ENCODE measurements around the gene SARDH. TPM values are rescaled to one million over a fixed set of nuclear protein-coding genes. Genes with fewer than 3 reads are reported as not detected.
A peak's percentile ranks its signal among the peaks of the same experiment; 100 is the strongest.

Gene SARDH
- total RNA-seq, 5 donors from 2014 or later (not counting 1 experiment from before 2014, with no cell fraction given), result 8.8 to 34.4 (median 23.8) TPM

DNA sequence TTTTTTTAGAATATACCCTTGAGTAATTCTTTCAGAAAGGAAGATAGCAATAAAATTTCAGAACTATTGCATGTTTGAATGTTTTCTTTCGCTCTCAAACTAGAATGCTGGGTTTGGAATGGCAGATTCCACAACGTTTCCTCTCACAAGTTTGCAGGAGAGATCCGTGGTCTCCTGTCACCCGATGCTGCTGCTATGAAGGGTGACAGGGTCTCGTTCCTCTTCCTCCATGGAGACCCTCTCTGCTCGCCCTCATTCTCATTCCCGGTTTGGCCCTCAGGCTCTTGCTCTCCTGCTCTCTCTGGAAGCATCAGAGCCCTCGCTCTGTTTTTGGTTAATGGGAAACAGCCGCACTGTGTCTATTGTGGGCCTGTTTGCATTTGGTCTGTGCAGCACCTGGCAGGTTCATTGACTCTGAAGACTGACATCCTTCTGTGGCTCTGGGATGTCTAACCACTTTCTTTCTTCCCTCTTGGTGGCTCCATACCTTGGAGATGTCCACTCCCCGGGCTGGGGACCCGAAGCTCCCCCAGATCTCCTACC lies 116.4 kb downstream of the SARDH start:
- H3K4me1 ChIP-seq (ENCODE audit: control insufficient read depth in 1 of 2, extremely low read depth in 1 of 2, insufficient read depth in 2 of 2, low read length in 2 of 2), result peaks cover 36 to 37% of the 10 kb centered on the region in 2 experiments
- H3K36me3 ChIP-seq (ENCODE audit: control insufficient read depth in 2 of 2, extremely low read depth in 1 of 2, insufficient read depth in 1 of 2, low read length in 1 of 2), result no peaks in the 10 kb centered on the region
- CTCF ChIA-PET, result no interaction called here
- peaks cover 0 to 13% of the 10 kb centered on the region in 2 experiments for H3K27me3 ChIP-seq (replicated peaks in 1 of 2; ENCODE audit: control insufficient read depth in 2 of 2, extremely low read depth in 1 of 2, insufficient read depth in 2 of 2, low read length in 1 of 2)
- Mint-ChIP-seq H3K27ac (peak overlapping the region in 1 of 2 donors; percentile 71), H3K36me3 (no peaks in the 10 kb centered on the region), H3K4me1 (peaks cover 39 to 53% (median 43%) of the 10 kb centered on the region in 3 donors), H3K4me3 (peak overlapping the region in 1 of 3 donors; percentile 30), H3K27me3 (peaks cover 3 to 4% of the 10 kb centered on the region in 2 donors), H3K9me3 (peaks cover 10 to 14% (median 10%) of the 10 kb centered on the region in 3 donors)
- POLR2A ChIA-PET, result no interaction called here
- ATAC-seq (replicated peaks in 1 of 4) (no peak), DNase-seq (no peak)
- H3K4me3 ChIP-seq (ENCODE audit: control insufficient read depth in 1 of 2, extremely low read depth in 1 of 2, low read length in 1 of 2), result no peak overlapping the region
- no peak overlapping the region for H3K27ac ChIP-seq (ENCODE audit: low read length)
- 82% methylated on average over 11 of the region's 11 CpGs for WGBS (ENCODE audit: insufficient coverage)
- H3K9me3 ChIP-seq, result no peaks in the 10 kb centered on the region

DNA sequence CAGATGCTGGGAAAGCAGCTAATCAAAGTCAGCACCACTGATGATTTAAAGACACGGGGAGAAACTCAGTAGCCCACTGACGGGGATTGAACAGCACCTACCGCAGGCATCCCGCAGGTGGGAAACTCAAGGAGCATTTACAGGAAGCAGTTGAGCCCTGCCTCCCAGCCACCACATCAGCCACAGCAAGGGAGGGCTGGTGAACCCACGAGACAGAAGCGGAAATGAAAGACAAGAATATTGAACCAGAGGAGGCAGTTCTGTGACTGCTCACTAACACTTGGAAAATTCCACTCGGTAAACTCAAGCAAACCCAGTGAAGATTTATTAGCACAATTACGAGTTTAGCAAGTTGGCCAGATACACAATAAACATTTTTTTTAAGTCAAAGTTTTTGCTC lies 118.4 kb downstream of the SARDH start:
- Histone ChIP-seq H3K4me1 (ENCODE audit: control insufficient read depth in 1 of 2, extremely low read depth in 1 of 2, insufficient read depth in 2 of 2, low read length in 2 of 2) (peaks cover 36 to 37% of the 10 kb centered on the region in 2 experiments), H3K4me3 (ENCODE audit: control insufficient read depth in 1 of 2, extremely low read depth in 1 of 2, low read length in 1 of 2) (no peak overlapping the region), H3K27me3 (replicated peaks in 1 of 2; ENCODE audit: control insufficient read depth in 2 of 2, extremely low read depth in 1 of 2, insufficient read depth in 2 of 2, low read length in 1 of 2) (peaks cover 0 to 20% of the 10 kb centered on the region in 2 experiments), H3K27ac (ENCODE audit: low read length) (no peak overlapping the region), H3K9me3 (no peaks in the 10 kb centered on the region), H3K36me3 (ENCODE audit: control insufficient read depth in 2 of 2, extremely low read depth in 1 of 2, insufficient read depth in 1 of 2, low read length in 1 of 2) (no peaks in the 10 kb centered on the region)
- H3K27me3 Mint-ChIP-seq, result peaks cover 2 to 5% of the 10 kb centered on the region in 2 donors
- peaks cover 39 to 53% (median 43%) of the 10 kb centered on the region in 3 donors for H3K4me1 Mint-ChIP-seq
- CTCF ChIA-PET, result no interaction called here
- H3K9me3 Mint-ChIP-seq, result no peaks in the 10 kb centered on the region
- WGBS (ENCODE audit: insufficient coverage), result 4% methylated on average over 4 of the region's 8 CpGs
- H3K27ac Mint-ChIP-seq, result peak overlapping the region in 1 of 2 donors; percentile 36
- POLR2A ChIA-PET, result no interaction called here
- ATAC-seq (replicated peaks in 1 of 4), result peak; percentile 94 to 98 (median 96)
- DNase-seq, result peak; percentile 17 to 78 (median 48)
- peak overlapping the region; percentile 5 to 56 (median 40) for H3K4me3 Mint-ChIP-seq
- H3K36me3 Mint-ChIP-seq, result no peaks in the 10 kb centered on the region

DNA sequence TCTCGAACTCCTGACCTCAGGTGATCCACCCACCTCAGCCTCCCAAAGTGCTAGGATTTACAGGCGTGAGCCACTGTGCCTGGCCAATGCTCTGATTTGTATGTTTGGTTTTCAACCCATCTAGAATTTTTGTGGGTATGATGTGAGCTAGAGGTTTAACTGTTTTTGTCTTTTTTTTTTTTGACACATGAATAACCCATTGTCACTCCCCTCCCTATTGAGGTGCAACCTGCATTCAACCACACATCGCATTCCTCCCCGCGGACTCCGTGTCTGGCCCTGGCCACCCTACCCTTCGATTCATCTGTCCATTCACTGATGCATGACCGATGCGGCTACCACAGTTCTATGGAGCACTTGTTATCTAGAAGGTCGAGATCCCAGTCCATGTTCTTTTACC lies 119.4 kb downstream of the SARDH start:
- DNase-seq (no peak), ATAC-seq (replicated peaks in 1 of 4) (no peak)
- no peaks in the 10 kb centered on the region for H3K36me3 Mint-ChIP-seq
- H3K4me3 ChIP-seq (ENCODE audit: control insufficient read depth in 1 of 2, extremely low read depth in 1 of 2, low read length in 1 of 2), result no peak overlapping the region
- WGBS (ENCODE audit: insufficient coverage), result 75% methylated on average over 7 of the region's 10 CpGs
- no peak overlapping the region for H3K27ac Mint-ChIP-seq
- POLR2A ChIA-PET, result no interaction called here
- H3K4me1 ChIP-seq (ENCODE audit: control insufficient read depth in 1 of 2, extremely low read depth in 1 of 2, insufficient read depth in 2 of 2, low read length in 2 of 2), result peaks cover 36 to 37% of the 10 kb centered on the region in 2 experiments
- CTCF ChIA-PET, result no interaction called here
- no peak overlapping the region for H3K4me3 Mint-ChIP-seq
- peaks cover 0 to 5% of the 10 kb centered on the region in 2 donors for H3K27me3 Mint-ChIP-seq
- no peak overlapping the region for H3K27ac ChIP-seq (ENCODE audit: low read length)
- H3K9me3 ChIP-seq, result no peaks in the 10 kb centered on the region
- peaks cover 39 to 53% (median 43%) of the 10 kb centered on the region in 3 donors for H3K4me1 Mint-ChIP-seq
- H3K9me3 Mint-ChIP-seq, result no peaks in the 10 kb centered on the region
- no peaks in the 10 kb centered on the region for H3K36me3 ChIP-seq (ENCODE audit: control insufficient read depth in 2 of 2, extremely low read depth in 1 of 2, insufficient read depth in 1 of 2, low read length in 1 of 2)
- H3K27me3 ChIP-seq (replicated peaks in 1 of 2; ENCODE audit: control insufficient read depth in 2 of 2, extremely low read depth in 1 of 2, insufficient read depth in 2 of 2, low read length in 1 of 2), result peaks cover 0 to 24% of the 10 kb centered on the region in 2 experiments

DNA sequence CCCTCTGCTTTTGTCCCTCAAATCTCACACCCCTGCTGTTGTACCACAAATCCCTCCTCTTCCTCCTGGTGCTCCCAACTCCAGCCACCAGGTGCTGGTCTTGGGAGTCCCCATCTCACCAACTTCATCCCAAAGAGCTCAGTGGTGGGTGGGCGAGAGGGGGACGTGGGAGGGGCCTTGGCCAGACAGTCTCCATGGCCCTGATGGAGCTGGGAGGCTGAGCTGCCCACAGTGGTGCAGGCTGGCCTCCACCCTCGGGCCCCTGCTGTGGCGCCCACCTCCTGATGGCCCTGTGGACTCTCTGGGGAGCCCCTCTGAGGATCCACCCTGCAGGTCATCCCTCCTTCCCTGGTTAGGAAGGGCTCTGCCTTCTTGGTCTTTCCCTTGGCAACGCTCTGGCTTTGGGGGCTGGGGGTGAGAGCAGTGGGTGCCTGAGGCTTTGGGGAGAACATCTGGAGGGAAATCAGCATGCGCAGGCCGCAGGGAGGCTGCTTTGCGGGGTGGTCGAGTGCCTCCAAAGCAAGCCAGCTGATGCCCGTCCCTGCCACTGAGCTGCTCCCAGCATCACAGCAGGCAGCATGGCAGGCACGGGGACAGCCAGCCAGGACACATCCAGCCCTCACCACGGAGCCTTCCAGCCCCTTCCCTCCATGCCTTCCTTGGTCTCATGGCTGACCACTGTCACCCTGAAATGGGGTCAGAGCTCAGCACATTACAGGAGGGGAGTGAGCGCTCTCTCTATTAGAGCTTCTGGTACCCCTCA lies 121.3 kb downstream of the SARDH start:
- Histone ChIP-seq H3K27ac (ENCODE audit: low read length) (no peak overlapping the region), H3K4me3 (ENCODE audit: control insufficient read depth in 1 of 2, extremely low read depth in 1 of 2, low read length in 1 of 2) (no peak overlapping the region), H3K4me1 (ENCODE audit: control insufficient read depth in 1 of 2, extremely low read depth in 1 of 2, insufficient read depth in 2 of 2, low read length in 2 of 2) (peaks cover 22 to 27% of the 10 kb centered on the region in 2 experiments), H3K36me3 (ENCODE audit: control insufficient read depth in 2 of 2, extremely low read depth in 1 of 2, insufficient read depth in 1 of 2, low read length in 1 of 2) (no peaks in the 10 kb centered on the region), H3K27me3 (replicated peaks in 1 of 2; ENCODE audit: control insufficient read depth in 2 of 2, extremely low read depth in 1 of 2, insufficient read depth in 2 of 2, low read length in 1 of 2) (peaks cover 0 to 26% of the 10 kb centered on the region in 2 experiments), H3K9me3 (no peaks in the 10 kb centered on the region)
- no peak for ATAC-seq (replicated peaks in 1 of 4)
- Mint-ChIP-seq H3K4me3 (no peak overlapping the region), H3K27ac (no peak overlapping the region), H3K4me1 (peaks cover 30 to 39% (median 32%) of the 10 kb centered on the region in 3 donors), H3K9me3 (no peaks in the 10 kb centered on the region), H3K27me3 (peaks cover 4 to 14% of the 10 kb centered on the region in 2 donors), H3K36me3 (no peaks in the 10 kb centered on the region)
- WGBS (ENCODE audit: insufficient coverage), result 89% methylated on average over 11 of the region's 13 CpGs
- ChIA-PET POLR2A (no interaction called here), CTCF (no interaction called here)
- no peak for DNase-seq

DNA sequence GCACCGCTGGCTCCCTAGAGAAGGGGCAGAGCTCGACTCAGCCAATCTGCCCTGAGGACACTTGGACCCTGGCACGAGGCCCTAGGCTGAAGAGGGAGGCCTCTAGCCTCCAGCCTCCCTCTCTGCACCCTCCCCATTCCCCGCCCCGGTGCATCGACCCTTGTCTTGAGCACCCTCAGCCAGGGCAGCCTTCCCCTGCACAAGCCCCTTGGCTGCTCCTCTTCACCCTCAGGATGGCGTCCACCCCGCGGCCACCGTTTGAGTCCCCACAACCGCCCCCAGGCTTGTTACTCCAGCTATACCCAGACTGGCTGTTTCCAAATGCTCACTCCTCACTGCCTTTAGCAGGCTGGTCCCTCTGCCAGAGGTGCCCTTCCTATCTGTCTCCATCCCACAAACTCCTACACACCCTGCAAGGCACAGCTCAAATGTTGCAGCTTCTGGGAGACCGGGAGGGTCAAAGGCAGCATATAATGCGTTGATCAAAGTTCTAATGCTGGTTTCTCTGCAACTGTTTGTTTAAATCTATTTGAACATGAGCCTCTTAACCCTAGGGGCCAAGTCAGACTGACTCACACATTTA lies 122.5 kb downstream of the SARDH start:
- 76% methylated on average over 13 of the region's 13 CpGs for WGBS (ENCODE audit: insufficient coverage)
- Mint-ChIP-seq H3K4me1 (peaks cover 21 to 28% (median 22%) of the 10 kb centered on the region in 3 donors), H3K27me3 (peaks cover 15 to 20% of the 10 kb centered on the region in 2 donors), H3K36me3 (no peaks in the 10 kb centered on the region), H3K9me3 (no peaks in the 10 kb centered on the region), H3K4me3 (no peak overlapping the region), H3K27ac (no peak overlapping the region)
- ChIA-PET POLR2A (no interaction called here), CTCF (no interaction called here)
- Histone ChIP-seq H3K4me1 (ENCODE audit: control insufficient read depth in 1 of 2, extremely low read depth in 1 of 2, insufficient read depth in 2 of 2, low read length in 2 of 2) (peaks cover 16% of the 10 kb centered on the region in 2 experiments), H3K36me3 (ENCODE audit: control insufficient read depth in 2 of 2, extremely low read depth in 1 of 2, insufficient read depth in 1 of 2, low read length in 1 of 2) (no peaks in the 10 kb centered on the region), H3K9me3 (no peaks in the 10 kb centered on the region), H3K27ac (ENCODE audit: low read length) (no peak overlapping the region), H3K27me3 (replicated peaks in 1 of 2; ENCODE audit: control insufficient read depth in 2 of 2, extremely low read depth in 1 of 2, insufficient read depth in 2 of 2, low read length in 1 of 2) (peaks cover 0 to 26% of the 10 kb centered on the region in 2 experiments), H3K4me3 (ENCODE audit: control insufficient read depth in 1 of 2, extremely low read depth in 1 of 2, low read length in 1 of 2) (no peak overlapping the region)
- ATAC-seq (replicated peaks in 1 of 4) (no peak), DNase-seq (no peak)

DNA sequence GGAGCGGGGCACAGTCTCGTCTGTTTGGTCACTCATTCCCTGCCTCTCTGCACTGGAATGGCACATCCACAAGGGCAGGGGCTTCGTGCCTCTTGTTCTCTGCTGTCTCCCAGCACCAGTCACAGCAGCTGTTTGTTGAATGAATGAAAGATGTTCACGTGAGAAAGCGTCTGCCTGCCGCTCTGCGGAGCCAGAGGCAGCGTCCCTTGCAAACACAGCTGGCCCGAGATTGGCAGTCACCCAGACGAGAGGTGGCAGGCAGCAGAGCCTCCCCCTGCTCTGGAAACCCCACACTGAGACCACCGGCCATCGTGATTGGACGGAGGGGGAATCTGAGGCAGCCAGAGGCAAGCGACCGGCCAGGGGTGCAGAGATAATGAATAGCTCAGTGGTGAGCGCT lies 123.0 kb downstream of the SARDH start:
- H3K27ac Mint-ChIP-seq, result no peak overlapping the region
- ChIA-PET CTCF (no interaction called here), POLR2A (no interaction called here)
- WGBS (ENCODE audit: insufficient coverage), result 82% methylated on average over 13 of the region's 16 CpGs
- H3K9me3 ChIP-seq, result no peaks in the 10 kb centered on the region
- DNase-seq, result no peak
- H3K36me3 ChIP-seq (ENCODE audit: control insufficient read depth in 2 of 2, extremely low read depth in 1 of 2, insufficient read depth in 1 of 2, low read length in 1 of 2), result no peaks in the 10 kb centered on the region
- H3K27me3 Mint-ChIP-seq, result peaks cover 19 to 26% of the 10 kb centered on the region in 2 donors
- no peak overlapping the region for H3K4me3 ChIP-seq (ENCODE audit: control insufficient read depth in 1 of 2, extremely low read depth in 1 of 2, low read length in 1 of 2)
- H3K27ac ChIP-seq (ENCODE audit: low read length), result no peak overlapping the region
- no peak overlapping the region for H3K4me3 Mint-ChIP-seq
- no peaks in the 10 kb centered on the region for H3K9me3 Mint-ChIP-seq
- no peaks in the 10 kb centered on the region for H3K36me3 Mint-ChIP-seq
- peaks cover 11 to 13% of the 10 kb centered on the region in 2 experiments for H3K4me1 ChIP-seq (ENCODE audit: control insufficient read depth in 1 of 2, extremely low read depth in 1 of 2, insufficient read depth in 2 of 2, low read length in 2 of 2)
- peaks cover 0 to 31% of the 10 kb centered on the region in 2 experiments for H3K27me3 ChIP-seq (replicated peaks in 1 of 2; ENCODE audit: control insufficient read depth in 2 of 2, extremely low read depth in 1 of 2, insufficient read depth in 2 of 2, low read length in 1 of 2)
- ATAC-seq (replicated peaks in 1 of 4), result no peak
- H3K4me1 Mint-ChIP-seq, result peaks cover 18 to 22% (median 18%) of the 10 kb centered on the region in 3 donors
